Type B pancreatic cell (in vitro differentiated cells): Measurements from ENCODE around the gene S100A8. TPM values are rescaled to one million over a fixed set of nuclear protein-coding genes. Genes with fewer than 3 reads are reported as not detected.

Experiments used
- DNase-seq: peaks from one replicate; pipeline ENCODE4 v3.0.0; 2021; ENCODE audit warnings: mixed read lengths; ENCODE audit not compliant: unreplicated experiment; ENCODE audit errors: extremely low spot score
- H3K27ac Mint-ChIP-seq: 2 replicates; pipeline ENCODE4 v1.8.0; 2021; ENCODE audit warnings: mild to moderate bottlenecking, mixed read lengths
- H3K27me3 Mint-ChIP-seq: 2 replicates; pipeline ENCODE4 v1.8.0; 2021; ENCODE audit warnings: mixed read lengths
- H3K36me3 Mint-ChIP-seq: 2 replicates; pipeline ENCODE4 v1.8.0; 2021; ENCODE audit warnings: mixed read lengths
- H3K4me1 Mint-ChIP-seq: one replicate; pipeline ENCODE4 v1.8.0; 2021; ENCODE audit warnings: mixed read lengths; ENCODE audit not compliant: unreplicated experiment
- H3K4me3 Mint-ChIP-seq: 2 replicates; pipeline ENCODE4 v1.8.0; 2021; ENCODE audit warnings: mild to moderate bottlenecking, mixed read lengths
- H3K9me3 Mint-ChIP-seq: 2 replicates; pipeline ENCODE4 v1.8.0; 2021; ENCODE audit warnings: mixed read lengths
- CTCF ChIP-seq: fragments of 200-600 bp; sonication (generic); conservative IDR thresholded peaks from 2 replicates; pipeline ENCODE4 v1.5.0; 2021; ENCODE audit warnings: antibody characterized with exemption, mild to moderate bottlenecking
- total RNA-seq: library from RNA; stranded (reverse); gene quantifications from 2 replicates; pipeline ENCODE4 v1.2.1, GENCODE V29; 2021; ENCODE audit warnings: low replicate concordance

Gene S100A8
- total RNA-seq, 1 donor from 2014 or later, result 667 TPM

DNA sequence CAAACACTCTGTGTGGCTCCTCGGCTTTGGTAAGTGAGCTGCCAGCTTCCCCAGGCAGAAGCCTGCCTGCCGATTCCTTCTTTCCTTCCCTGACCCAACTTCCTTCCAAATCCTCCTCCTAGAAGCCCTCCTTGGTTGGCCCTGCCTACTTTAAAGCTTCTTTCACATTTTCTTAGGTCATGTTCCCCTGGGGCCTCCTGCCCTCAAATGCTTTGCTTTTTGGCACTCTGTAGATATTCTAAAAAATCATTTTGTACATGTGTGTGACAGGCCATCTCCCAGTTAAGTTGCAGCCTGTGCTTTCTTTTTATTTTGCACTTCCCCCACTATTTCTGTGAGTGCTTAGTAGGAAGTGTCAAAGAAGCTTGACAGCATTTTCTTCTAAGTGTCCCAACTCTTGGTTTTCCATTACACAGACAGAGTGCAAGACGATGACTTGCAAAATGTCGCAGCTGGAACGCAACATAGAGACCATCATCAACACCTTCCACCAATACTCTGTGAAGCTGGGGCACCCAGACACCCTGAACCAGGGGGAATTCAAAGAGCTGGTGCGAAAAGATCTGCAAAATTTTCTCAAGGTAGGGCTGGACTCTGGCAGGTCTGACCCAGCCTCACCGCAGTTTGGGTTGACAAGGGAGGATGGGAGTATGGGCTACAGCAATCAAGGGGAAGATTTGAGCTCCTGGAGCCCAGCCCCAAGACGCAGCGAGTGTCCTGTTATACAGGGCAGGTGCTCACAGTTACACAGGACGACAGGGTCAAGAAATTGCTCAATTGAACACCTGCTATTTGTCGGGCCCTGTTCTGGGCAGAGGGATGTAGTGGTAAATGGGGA, 32.8 kb downstream of the S100A8 start, which contains the start of gene S100A9:
Gene S100A9 (plus strand): TSS at position 2 of the 838 bp plus-strand sequence. CDS start 430 bp downstream, at position 432.
- DNase-seq, result peak; percentile 25
- Mint-ChIP-seq H3K36me3 (peaks cover 4% of the 10 kb centered on the region), H3K4me1 (peaks cover 3% of the 10 kb centered on the region), H3K9me3 (no peaks in the 10 kb centered on the region), H3K27ac (peak within 1 kb of the TSS; percentile 92), H3K4me3 (peak within 1 kb of the TSS; percentile 69), H3K27me3 (no peaks in the 10 kb centered on the region)
- no peak for TF ChIP-seq CTCF

- Mint-ChIP-seq H3K27ac (peak overlapping the region; percentile 92), H3K4me1 (peaks cover 3% of the 10 kb centered on the region), H3K36me3 (peaks cover 4% of the 10 kb centered on the region), H3K27me3 (no peaks in the 10 kb centered on the region), H3K9me3 (no peaks in the 10 kb centered on the region), H3K4me3 (peak overlapping the region; percentile 69)
- peak; percentile 69 for DNase-seq
- TF ChIP-seq CTCF, result no peak
Measured at GRCh38 chr1:153357076-153357852, 33.6 kb downstream of the S100A8 start.

DNA sequence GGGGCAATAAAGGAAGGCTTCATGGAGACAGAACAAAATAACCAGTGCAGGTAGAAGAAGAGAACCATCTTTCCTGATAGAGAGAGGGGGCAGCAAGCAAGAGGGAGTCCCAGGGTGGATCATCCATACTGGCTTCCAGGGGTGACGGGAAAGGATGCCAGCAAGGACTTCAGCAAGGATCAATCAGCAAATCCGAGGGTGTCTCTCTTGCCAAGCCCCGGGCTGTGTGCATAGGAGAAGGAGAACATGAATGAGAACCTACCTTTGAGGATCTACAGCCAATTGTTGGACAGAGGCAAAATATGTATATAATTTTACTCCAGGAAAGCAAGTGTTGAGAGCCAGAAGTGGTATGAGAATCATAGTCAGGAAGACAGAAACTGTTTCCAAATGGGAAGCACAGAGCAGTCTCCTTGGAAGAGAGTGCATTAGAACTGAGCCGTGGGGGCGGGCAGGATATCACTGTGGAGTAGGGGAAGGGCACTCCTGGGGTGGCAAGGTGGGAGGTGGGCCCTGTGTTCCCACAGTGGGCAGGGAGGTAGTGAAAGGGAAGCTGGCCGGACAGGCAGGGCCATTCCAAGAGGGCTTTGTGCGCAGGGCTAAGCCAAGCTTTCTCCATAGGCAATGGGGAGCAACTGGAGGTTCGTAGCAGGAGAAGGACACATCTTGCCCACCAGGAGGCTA, 34.3 kb downstream of the S100A8 start:
- TF ChIP-seq CTCF, result no peak
- Mint-ChIP-seq H3K27me3 (no peaks in the 10 kb centered on the region), H3K4me3 (peak overlapping the region; percentile 14), H3K36me3 (peaks cover 4% of the 10 kb centered on the region), H3K4me1 (peaks cover 3% of the 10 kb centered on the region), H3K27ac (peak overlapping the region; percentile 92), H3K9me3 (no peaks in the 10 kb centered on the region)
- DNase-seq, result peak; percentile 55

DNA sequence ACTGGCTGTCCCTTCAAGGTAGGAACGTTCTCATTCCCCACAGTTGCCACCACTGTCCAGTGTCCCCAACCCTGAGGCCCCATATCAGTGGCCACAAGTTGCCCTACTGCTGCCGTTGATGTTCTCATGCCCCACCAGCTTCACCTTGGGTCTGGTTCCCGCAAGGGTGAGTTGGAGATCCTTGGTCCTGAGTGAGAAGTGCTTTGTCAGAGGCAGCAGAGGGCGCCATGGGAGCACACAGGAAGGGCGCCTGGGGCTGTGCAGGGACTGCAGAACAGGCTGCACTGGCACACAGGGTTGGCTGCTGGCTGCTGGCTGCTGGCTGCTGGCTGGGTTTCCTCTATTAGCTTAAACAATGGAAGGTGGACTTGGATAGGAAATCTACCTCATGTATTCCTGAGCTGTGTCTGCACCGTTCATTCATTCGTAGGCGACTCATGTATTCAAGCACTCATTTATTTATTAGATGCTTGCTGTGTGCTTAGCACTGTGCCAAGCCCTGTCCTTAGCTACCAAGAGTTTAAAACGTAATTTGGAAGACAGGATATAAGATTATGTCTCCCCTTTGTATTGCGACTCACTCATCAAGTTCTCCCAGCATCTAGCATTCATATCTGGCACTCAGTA, 35.3 kb downstream of the S100A8 start:
- peaks cover 3% of the 10 kb centered on the region for H3K4me1 Mint-ChIP-seq
- DNase-seq, result peak; percentile 67
- no peak overlapping the region for H3K4me3 Mint-ChIP-seq
- no peaks in the 10 kb centered on the region for H3K27me3 Mint-ChIP-seq
- H3K36me3 Mint-ChIP-seq, result no peaks in the 10 kb centered on the region
- H3K9me3 Mint-ChIP-seq, result no peaks in the 10 kb centered on the region
- TF ChIP-seq CTCF, result peak; percentile 62
- H3K27ac Mint-ChIP-seq, result no peak overlapping the region
